Prostate gland (tissue), 2 donors: ENCODE data around the gene TCP11.

Source experiments
- POLR2A ChIP-seq: fragments of 450-650 bp; IDR thresholded peaks from one replicate; pipeline ENCODE4 v1.6.1; 2016; ENCODE audit warnings: antibody characterized with exemption, mild to moderate bottlenecking
- TF ChIP-seq, protein P1 (sequence below), 4 experiments: fragments of 200-600 bp in 2 of 4; fragments of 450-650 bp in 2 of 4; sonication (generic) in 2 of 4; IDR thresholded peaks; 1 replicate in 3 of 4; 2 replicates in 1 of 4; pipeline ENCODE4 v1.5.1; 2016 to 2019; ENCODE audit warnings: antibody characterized with exemption in 4 of 4, mild to moderate bottlenecking in 2 of 4, moderate library complexity in 2 of 4

DNA sequence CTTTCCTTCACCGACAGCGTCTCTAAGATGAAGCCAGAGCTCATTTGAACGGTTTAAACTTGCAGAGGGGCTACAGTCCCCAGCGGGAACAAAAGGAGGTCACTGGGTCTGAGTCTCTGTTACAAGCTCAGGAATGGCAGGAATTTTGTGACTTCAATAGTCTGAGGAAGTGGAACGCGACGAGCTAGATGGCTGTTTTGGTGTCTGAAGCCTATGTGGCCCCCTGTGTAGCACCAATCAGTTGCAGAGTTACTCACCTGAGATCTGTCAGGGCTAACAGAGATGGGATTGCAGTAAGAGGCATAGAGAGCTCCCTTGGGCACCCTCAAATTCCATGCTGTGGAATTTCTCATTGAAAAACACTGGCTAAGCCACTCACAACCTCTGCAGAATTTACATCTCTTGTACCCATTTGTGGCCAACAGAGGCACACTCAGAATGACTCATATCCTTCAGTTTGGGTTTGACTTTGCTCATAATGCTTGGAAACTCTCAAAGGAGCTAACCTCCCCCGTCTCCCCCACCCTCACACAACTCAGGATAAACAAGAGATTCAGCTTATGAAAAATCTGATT lies 7.1 kb upstream of the TCP11 start:
- TF ChIP-seq POLR2A: no peak
- TF ChIP-seq, protein P1, sequence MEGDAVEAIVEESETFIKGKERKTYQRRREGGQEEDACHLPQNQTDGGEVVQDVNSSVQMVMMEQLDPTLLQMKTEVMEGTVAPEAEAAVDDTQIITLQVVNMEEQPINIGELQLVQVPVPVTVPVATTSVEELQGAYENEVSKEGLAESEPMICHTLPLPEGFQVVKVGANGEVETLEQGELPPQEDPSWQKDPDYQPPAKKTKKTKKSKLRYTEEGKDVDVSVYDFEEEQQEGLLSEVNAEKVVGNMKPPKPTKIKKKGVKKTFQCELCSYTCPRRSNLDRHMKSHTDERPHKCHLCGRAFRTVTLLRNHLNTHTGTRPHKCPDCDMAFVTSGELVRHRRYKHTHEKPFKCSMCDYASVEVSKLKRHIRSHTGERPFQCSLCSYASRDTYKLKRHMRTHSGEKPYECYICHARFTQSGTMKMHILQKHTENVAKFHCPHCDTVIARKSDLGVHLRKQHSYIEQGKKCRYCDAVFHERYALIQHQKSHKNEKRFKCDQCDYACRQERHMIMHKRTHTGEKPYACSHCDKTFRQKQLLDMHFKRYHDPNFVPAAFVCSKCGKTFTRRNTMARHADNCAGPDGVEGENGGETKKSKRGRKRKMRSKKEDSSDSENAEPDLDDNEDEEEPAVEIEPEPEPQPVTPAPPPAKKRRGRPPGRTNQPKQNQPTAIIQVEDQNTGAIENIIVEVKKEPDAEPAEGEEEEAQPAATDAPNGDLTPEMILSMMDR (IDR thresholded peaks at IDR 0.05): no peak
